Motor neuron (in vitro differentiated cells): ENCODE results near the gene ZCWPW2. TPM values are rescaled to one million over a fixed set of nuclear protein-coding genes. Genes with fewer than 3 reads are reported as not detected.

ENCODE experiments used
- ATAC-seq, 8 experiments: fragments of 200-7000 bp; cut with Tn5 transposase; replicated peaks in 6 of 8; 2 replicates each; pipeline ENCODE4 v1.8.0; 2021; ENCODE audit warnings: mild to moderate bottlenecking in 8 of 8, moderate library complexity in 8 of 8
- H3K27ac ChIP-seq, 2 donors: fragments of 250-450 bp; sonication (Bioruptor Pico); 2 replicates each; pipeline ENCODE4 v1.9.0; 2021; ENCODE audit warnings: antibody characterized with exemption in 2 of 2, mild to moderate bottlenecking in 2 of 2, moderate library complexity in 1 of 2
- H3K4me1 ChIP-seq, 2 donors: fragments of 250-450 bp; sonication (Bioruptor Pico); replicated peaks in 1 of 2; 2 replicates each; pipeline ENCODE4 v1.6.1; 2021; ENCODE audit warnings: antibody characterized with exemption in 2 of 2, mild to moderate bottlenecking in 2 of 2, moderate library complexity in 1 of 2
- H3K4me3 ChIP-seq, 5 donors: fragments of 250-450 bp; sonication (Bioruptor Pico); 2 replicates each; pipeline ENCODE4 v1.9.0; 2021; ENCODE audit warnings: antibody characterized with exemption in 5 of 5, mild to moderate bottlenecking in 5 of 5, moderate library complexity in 4 of 5
- WGBS, 10 experiments: fragments of 450-650 bp; shearing (Covaris generic); methylation state at CpG; one replicate each; pipeline ENCODE4 v1.0.0; 2022; 5-methylcytosine and 5-hydroxymethylcytosine counted together
- in situ Hi-C, 9 experiments: fragments of 400-800 bp; cut with MboI; loops; one replicate each; pipeline ENCODE4 v1.15.0; 2021; ENCODE audit warnings: low sequenced_read_pairs in 9 of 9, low pct_unique_long_range_greater_than_20kb in 2 of 9; ENCODE audit not compliant: unreplicated experiment in 9 of 9
- total RNA-seq, 8 experiments: library from RNA; unstranded; fragments of 300-600 nt; gene quantifications; 2 replicates each; pipeline versions ENCODE4 v1.2.3 to v1.2.4, GENCODE V29; 2022

Gene ZCWPW2
- total RNA-seq = 1 to 10 TPM in 4 of 8 experiments, under 1 TPM in 4; 0.21 to 2.1 (median 0.88) TPM

DNA sequence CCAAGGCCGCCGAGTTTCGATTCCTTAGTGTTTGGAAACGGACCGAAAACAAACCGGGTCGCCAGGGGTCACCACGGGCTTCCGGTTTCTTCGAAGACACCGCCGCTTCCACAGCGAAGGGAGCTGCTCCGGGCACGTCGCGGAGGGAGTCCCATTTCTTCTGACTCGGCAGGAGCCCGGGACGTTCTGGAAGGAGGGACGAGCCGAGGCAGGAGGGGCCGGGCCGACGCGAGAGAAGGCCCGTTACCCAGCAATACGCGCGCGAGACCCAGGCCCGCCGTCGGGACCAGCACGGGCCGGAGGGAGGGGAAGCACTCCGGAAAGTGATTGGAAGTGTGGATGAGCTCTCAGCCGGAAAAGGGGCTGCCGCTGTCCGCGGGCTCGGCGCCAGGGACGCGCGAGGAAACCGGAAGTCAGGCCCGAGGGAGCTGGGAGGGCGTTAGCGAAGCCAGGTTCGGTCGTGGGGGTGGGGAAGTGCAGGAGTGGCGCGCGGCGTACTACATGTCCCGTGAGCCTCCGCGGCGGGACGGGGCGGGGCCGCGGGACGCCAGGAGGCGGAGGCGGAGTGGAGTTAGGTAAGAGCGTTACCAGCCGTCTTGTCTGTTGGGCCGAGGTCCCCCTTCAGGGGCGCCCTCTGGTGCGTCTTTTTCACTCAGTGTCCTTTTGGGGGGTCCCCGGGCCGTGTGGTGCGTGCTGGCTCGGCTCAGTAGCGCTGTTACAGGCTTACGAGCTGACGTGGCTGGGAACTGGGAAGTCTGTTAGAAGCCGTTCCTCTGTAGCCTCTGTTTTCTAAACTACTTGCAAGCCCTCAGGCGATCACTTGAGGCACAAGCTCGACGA is at the start of gene ZCWPW2, which contains the start of gene AZI2:
Gene ZCWPW2 (plus strand): TSS at position 93 of the 840 bp plus-strand sequence. CDS start 64,348 bp downstream, outside the sequence.
Gene AZI2 (minus strand): TSS at position 196 of the 840 bp plus-strand sequence. CDS start 8,207 bp downstream, outside the sequence.
- peaks cover 13 to 31% of the 10 kb centered on the region in 2 donors for H3K4me1 ChIP-seq
- peak; percentile 76 to 92 (median 89) for ATAC-seq
- H3K27ac ChIP-seq = peak within 1 kb of the TSS; percentile 94 to 95
- 0 to 1% (median 0%) methylated on average over 1 to 23 of the region's 83 CpGs; no CpG with 5 or more reads in 3 of the 10 experiments for WGBS, 10 experiments
- in situ Hi-C loops = loop anchor here in 1 of 9 experiments (25.0 kb wide), 1 partner anchor 637 kb away; the partner anchor contains the start of gene EOMES
- H3K4me3 ChIP-seq = peak within 1 kb of the TSS; percentile 72 to 84 (median 76)

DNA sequence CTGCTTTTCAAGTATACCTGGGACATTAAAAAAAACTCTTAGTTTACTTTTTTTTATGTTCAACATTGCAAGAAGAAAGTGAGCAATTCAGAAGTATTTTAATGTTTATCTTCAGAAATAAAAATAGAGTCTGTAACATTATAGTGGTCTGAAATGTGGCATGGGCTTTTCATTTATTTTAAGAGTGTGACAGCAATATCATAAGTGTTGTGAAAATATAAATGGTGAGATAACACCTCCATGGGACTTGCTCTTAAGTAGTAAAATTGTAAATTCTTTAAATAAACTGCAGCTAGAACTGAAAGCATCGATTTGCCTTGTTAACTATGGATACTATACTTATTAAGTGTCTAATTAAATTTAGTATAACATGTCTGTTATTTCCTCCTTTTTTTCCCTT is 48.8 kb upstream of the ZCWPW2 start:
- H3K27ac ChIP-seq = no peak overlapping the region
- in situ Hi-C loops = loop anchor here in 4 of 9 experiments (25.0 kb wide), 2 partner anchors 362 to 587 kb away; partner anchors contain the start of gene EOMES (in 4 of the 4)
- no peak for ATAC-seq
- 88 to 100% (median 100%) methylated on average over 1 of the region's 1 CpG; no CpG with 5 or more reads in 2 of the 10 experiments for WGBS, 10 experiments
- no peaks in the 10 kb centered on the region for H3K4me1 ChIP-seq
- H3K4me3 ChIP-seq = no peak overlapping the region

DNA sequence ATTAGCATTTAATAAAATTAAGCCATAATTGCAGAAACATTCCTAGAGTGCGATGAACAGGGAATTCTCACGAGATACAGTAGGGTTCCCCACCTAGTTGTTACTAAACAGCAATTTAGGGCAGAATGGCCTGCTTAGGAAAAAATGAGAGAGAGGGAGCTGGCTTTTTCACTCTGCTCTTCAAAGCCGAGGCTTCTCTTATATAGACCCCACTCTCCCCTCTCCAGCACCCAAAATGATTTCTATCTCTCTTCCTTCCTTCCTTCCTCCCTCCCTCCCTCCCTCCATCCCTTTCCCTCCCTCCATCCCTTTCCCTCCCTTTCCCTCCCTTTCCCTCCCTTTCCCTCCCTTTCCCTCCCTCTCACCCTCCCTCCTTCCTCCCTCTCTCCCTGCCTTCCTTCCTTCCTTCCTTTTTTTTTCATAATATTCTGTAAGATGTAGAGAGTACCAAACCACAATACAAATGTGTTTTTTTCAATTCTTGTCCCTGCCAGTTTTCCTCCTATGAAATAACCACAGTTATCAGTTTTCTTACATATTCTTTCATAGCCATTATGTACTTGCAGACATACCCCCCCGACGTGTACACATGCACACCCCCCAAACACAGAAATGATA is 48.1 kb upstream of the ZCWPW2 start:
- 60 to 100% (median 95%) methylated on average over 1 to 5 of the region's 5 CpGs; no CpG with 5 or more reads in 1 of the 10 experiments for WGBS, 10 experiments
- ATAC-seq = no peak
- in situ Hi-C loops = loop anchor here in 4 of 9 experiments (25.0 kb wide), 1 partner anchor 588 kb away; the partner anchor contains the start of gene EOMES (in 4 of the 4)
- H3K27ac ChIP-seq = no peak overlapping the region
- H3K4me1 ChIP-seq = no peaks in the 10 kb centered on the region
- H3K4me3 ChIP-seq = no peak overlapping the region

DNA sequence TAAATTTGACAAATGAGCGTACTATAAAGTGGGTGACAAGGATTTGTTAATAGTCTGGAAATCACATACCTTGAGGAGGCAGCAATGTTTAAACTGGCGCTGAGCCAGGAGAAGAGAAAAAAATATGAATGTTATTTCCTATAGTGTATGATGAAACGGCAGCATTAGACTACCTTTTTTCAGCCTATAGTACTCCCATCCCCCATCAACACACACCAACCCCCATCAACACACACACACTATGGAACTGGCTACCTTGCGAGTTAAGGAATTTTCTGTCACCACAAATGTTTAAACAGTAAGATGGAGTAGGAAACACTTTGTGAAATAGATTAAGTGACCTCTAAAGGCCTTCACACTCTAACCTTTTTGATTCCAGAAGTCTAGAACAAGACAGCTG is 46.8 kb upstream of the ZCWPW2 start:
- 92 to 100% (median 99%) methylated on average over 1 to 4 of the region's 4 CpGs; no CpG with 5 or more reads in 2 of the 10 experiments for WGBS, 10 experiments
- in situ Hi-C loops = loop anchor here in 4 of 9 experiments (25.0 kb wide), 1 partner anchor 589 kb away; the partner anchor contains the start of gene EOMES (in 4 of the 4)
- ATAC-seq = no peak

GRCh38 chr3:28308196-28308595 is 40.3 kb upstream of the ZCWPW2 start:
- ATAC-seq = no peak
- in situ Hi-C loops = loop anchor here in 4 of 9 experiments (25.0 kb wide), 1 partner anchor 596 kb away; the partner anchor contains the start of gene EOMES (in 4 of the 4)
- 82 to 100% (median 95%) methylated on average over 2 to 3 of the region's 3 CpGs for WGBS, 10 experiments
- Histone ChIP-seq H3K4me1 (no peaks in the 10 kb centered on the region), H3K4me3 (no peak overlapping the region), H3K27ac (no peak overlapping the region)

More for the DNA sequence above, 46.8 kb upstream of the ZCWPW2 start:
- Histone ChIP-seq H3K4me1 (no peaks in the 10 kb centered on the region), H3K4me3 (no peak overlapping the region), H3K27ac (no peak overlapping the region)

DNA sequence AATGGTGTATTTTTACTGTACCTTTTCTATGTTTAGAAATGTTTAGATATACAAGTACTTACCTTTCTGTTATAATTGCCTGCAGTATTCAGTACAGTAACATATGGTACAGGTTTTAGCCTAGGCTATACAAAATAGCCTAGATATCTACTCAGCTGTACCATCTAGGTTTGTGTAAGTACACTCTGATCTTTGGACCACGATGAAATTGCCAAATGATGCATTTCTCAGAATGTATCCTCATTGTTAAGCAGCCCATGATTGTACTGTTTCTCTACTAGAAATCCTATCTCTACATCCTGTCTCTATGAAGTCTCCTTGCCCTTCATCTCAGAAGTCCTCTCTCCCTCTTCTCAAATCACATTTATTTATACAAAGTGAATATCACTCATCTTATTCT is 32.8 kb upstream of the ZCWPW2 start:
- Histone ChIP-seq H3K4me1 (no peaks in the 10 kb centered on the region), H3K27ac (no peak overlapping the region), H3K4me3 (no peak overlapping the region)
- ATAC-seq = no peak
- WGBS, 10 experiments = 86 to 100% (median 100%) methylated on average over 1 of the region's 1 CpG; no CpG with 5 or more reads in 4 of the 10 experiments
- in situ Hi-C loops = loop anchor here in 4 of 9 experiments (25.0 kb wide), 1 partner anchor 603 kb away; the partner anchor contains the start of gene EOMES (in 4 of the 4)

GRCh38 chr3:28316226-28316625 is 32.3 kb upstream of the ZCWPW2 start:
- in situ Hi-C loops = loop anchor here in 4 of 9 experiments (25.0 kb wide), 1 partner anchor 604 kb away; the partner anchor contains the start of gene EOMES (in 4 of the 4)
- ATAC-seq = no peak
- H3K4me3 ChIP-seq = no peak overlapping the region
- WGBS, 10 experiments = 82 to 100% (median 94%) methylated on average over 1 to 2 of the region's 2 CpGs
- H3K27ac ChIP-seq = no peak overlapping the region
- no peaks in the 10 kb centered on the region for H3K4me1 ChIP-seq

DNA sequence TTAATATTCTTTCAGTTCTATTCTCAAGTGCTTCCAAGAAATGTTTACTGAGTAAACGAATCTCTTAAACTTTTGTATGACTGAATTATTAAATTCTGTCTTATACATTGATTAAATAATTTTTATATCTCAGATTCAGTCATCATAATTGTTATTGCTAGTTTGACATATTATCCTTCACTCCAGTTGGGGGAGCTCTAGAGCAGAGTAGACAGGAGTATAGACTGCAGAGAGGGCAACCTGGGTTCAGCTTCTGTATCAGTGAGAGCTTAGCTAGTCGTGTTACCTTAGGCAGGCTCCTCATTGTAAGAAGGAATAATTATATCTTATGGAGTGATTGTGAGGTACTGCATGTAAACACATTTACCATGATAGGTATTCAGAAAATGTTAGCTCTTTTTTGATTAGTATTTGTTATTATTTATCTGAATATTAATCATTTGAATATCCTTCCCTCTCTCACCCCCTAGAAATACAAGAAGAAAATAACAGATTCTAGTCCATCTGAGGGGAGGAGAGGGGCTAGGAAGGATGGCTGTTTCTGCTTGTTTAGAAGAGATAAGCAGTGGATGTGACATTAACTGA is 31.0 kb upstream of the ZCWPW2 start:
- 0 to 71% (median 29%) methylated on average over 1 to 2 of the region's 2 CpGs; no CpG with 5 or more reads in 1 of the 10 experiments for WGBS, 10 experiments
- in situ Hi-C loops = loop anchor here in 4 of 9 experiments (25.0 kb wide), 1 partner anchor 605 kb away; the partner anchor contains the start of gene EOMES (in 4 of the 4)
- peak in 4 of 8 experiments; percentile 43 to 83 (median 79) for ATAC-seq
- Histone ChIP-seq H3K4me1 (no peaks in the 10 kb centered on the region), H3K27ac (no peak overlapping the region), H3K4me3 (no peak overlapping the region)

DNA sequence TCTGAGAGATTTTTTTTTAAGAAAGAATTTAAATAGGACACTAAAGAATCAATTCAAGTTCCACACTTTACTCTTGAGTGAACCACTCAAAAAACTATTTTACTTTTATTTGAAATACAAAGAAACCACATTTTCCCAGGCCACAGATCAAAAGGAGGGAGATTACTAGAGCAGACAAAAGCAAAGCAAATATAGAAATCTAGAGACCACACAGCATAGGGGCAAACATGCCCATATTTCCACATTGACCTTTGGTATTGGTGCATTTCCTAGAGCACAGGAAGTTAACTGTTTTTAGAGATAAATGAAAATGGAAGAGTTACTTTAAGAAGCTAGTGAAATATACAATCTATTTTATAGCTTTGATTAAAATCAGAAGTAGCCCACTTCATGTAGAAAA is 27.5 kb upstream of the ZCWPW2 start:
- Histone ChIP-seq H3K4me3 (no peak overlapping the region), H3K27ac (no peak overlapping the region), H3K4me1 (no peaks in the 10 kb centered on the region)
- no peak for ATAC-seq
- in situ Hi-C loops = loop anchor here in 4 of 9 experiments (25.0 kb wide), 1 partner anchor 609 kb away; the partner anchor contains the start of gene EOMES (in 4 of the 4)

DNA sequence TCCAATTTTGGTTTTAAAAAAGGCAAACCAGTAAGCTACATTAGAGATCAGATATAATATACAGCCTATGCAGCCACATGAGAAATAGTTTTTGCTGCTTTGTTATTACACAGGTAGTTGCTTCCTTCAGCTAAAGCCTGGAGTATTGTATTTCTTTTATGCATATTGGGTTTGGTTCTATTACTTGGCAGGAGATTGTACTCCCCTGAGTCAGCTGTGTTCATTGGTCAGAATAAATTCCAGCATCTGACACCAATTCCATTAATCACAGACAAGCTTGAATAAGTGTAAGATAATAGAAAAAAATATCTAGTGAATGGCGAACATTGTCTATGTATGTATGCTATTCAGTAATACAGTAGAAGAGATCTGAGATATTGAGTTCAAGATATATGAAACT is 26.1 kb upstream of the ZCWPW2 start:
- Histone ChIP-seq H3K4me1 (no peaks in the 10 kb centered on the region), H3K4me3 (no peak overlapping the region), H3K27ac (no peak overlapping the region)
- in situ Hi-C loops = loop anchor here in 4 of 9 experiments (25.0 kb wide), 1 partner anchor 610 kb away; the partner anchor contains the start of gene EOMES (in 4 of the 4)
- WGBS, 10 experiments = 30 to 100% (median 93%) methylated on average over 1 of the region's 1 CpG; no CpG with 5 or more reads in 4 of the 10 experiments
- ATAC-seq = peak in 2 of 8 experiments; percentile 78 to 83

GRCh38 chr3:28326458-28326926 is 22.0 kb upstream of the ZCWPW2 start:
- WGBS, 10 experiments = 80 to 100% (median 100%) methylated on average over 1 to 2 of the region's 2 CpGs; no CpG with 5 or more reads in 1 of the 10 experiments
- no peak overlapping the region for H3K4me3 ChIP-seq
- in situ Hi-C loops = loop anchor here in 1 of 9 experiments (25.0 kb wide), 1 partner anchor 614 kb away; the partner anchor contains the start of gene EOMES
- H3K27ac ChIP-seq = no peak overlapping the region
- H3K4me1 ChIP-seq = no peaks in the 10 kb centered on the region
- peak in 2 of 8 experiments; percentile 64 to 78 for ATAC-seq
